Right lobe of liver (tissue), 6 donors: ENCODE results near the gene PIK3R2. TPM values are rescaled to one million over a fixed set of nuclear protein-coding genes. Genes with fewer than 3 reads are reported as not detected.

ENCODE experiments used
- ATAC-seq, 4 donors: fragments of 200-7000 bp; cut with Tn5 transposase; one replicate each; pipeline ENCODE4 v1.9.1; 2020; ENCODE audit warnings: mild to moderate bottlenecking in 4 of 4, moderate library complexity in 4 of 4
- DNase-seq, 3 donors: peaks; one replicate each; pipeline ENCODE4 v3.0.0-alpha.2; 2020
- H3K27ac ChIP-seq, 3 donors: fragments of 200-600 bp; one replicate each; pipeline ENCODE4 v1.8.0; 2022
- H3K27me3 ChIP-seq, 2 donors: fragments of 200-600 bp; one replicate each; pipeline ENCODE4 v1.8.0; 2022
- H3K36me3 ChIP-seq, 4 donors: fragments of 200-600 bp; sonication (generic) in 1 of 4; one replicate each; pipeline versions ENCODE4 v1.5.1 to v1.8.0; 2017 to 2022; ENCODE audit warnings: control low read depth in 1 of 4
- H3K4me1 ChIP-seq, 4 donors: fragments of 200-600 bp; sonication (generic) in 1 of 4; one replicate each; pipeline versions ENCODE4 v1.5.1 to v1.8.0; 2017 to 2022; ENCODE audit warnings: control low read depth in 1 of 4
- H3K4me3 ChIP-seq, 3 donors: fragments of 200-600 bp; one replicate each; pipeline ENCODE4 v1.8.0; 2022
- H3K9me3 ChIP-seq, 4 donors: fragments of 200-600 bp; sonication (generic) in 1 of 4; one replicate each; pipeline versions ENCODE4 v1.5.1 to v1.8.0; 2017 to 2022; ENCODE audit warnings: control low read depth in 1 of 4
- POLR2A ChIP-seq: fragments of 450-650 bp; IDR thresholded peaks from one replicate; pipeline ENCODE4 v1.6.1; 2017; ENCODE audit warnings: antibody characterized with exemption, mild to moderate bottlenecking
- WGBS: methylation state at CpG from one replicate; pipeline ENCODE4 v1.1.6; 2018; ENCODE audit warnings: low coverage, low lambda C conversion rate; ENCODE audit not compliant: insufficient coverage; ENCODE audit errors: missing lambda C conversion rate; 5-methylcytosine and 5-hydroxymethylcytosine counted together
- intact Hi-C, 2 donors: fragments of 100-400 bp; cut with DNase I; formaldehyde crosslinking; loops; one replicate each; pipeline versions ENCODE4 v1.11.2 to v1.14.1; 2022
- total RNA-seq, 6 experiments: library from RNA; depleted of rRNA in 2 of 6; stranded (reverse); fragments of >200 nt in 2 of 6; fragmentation: NEBNext Ultra II Directional in 3 of 6; extraction: Animal tissue kit (Norgen Biotek cat#: 25700) in 3 of 6; gene quantifications; one replicate each; pipeline versions ENCODE4 v1.1.0 to v1.2.4, GENCODE V29; 2016 to 2023
- TF ChIP-seq, protein P1 (sequence below), 4 donors: fragments of 200-600 bp in 3 of 4; fragments of 450-650 bp in 1 of 4; IDR thresholded peaks; one replicate each; pipeline versions ENCODE4 v1.5.1 to v1.8.0; 2016 to 2022; ENCODE audit warnings: antibody characterized with exemption in 4 of 4, mild to moderate bottlenecking in 2 of 4
- donor health status: DM: no; HTN: yes; CAD: no.
- donor health status: DM: no; HTN: no; CAD: no.
- donor health status: DM: no; HTN: no; CAD: no.
- donor health status: DM: no; HTN: yes; CAD: no.
- donor health status: DM: no; HTN: yes; CAD: no.

Gene PIK3R2
- total RNA-seq, 6 experiments from 2014 or later: 11.1 to 21.4 (median 14.6) TPM

- 14% methylated on average over 7 of the region's 14 CpGs for whole genome bisulfite sequencing
- DNase-seq: no peak
- intact Hi-C loops: no loop called here
- no peak for ATAC-seq
- Histone ChIP-seq H3K36me3 (peaks cover 0 to 6% (median 3%) of the 10 kb centered on the region in 4 donors), H3K4me1 (peaks cover 0 to 13% (median 2%) of the 10 kb centered on the region in 4 donors), H3K4me3 (peak overlapping the region; percentile 62 to 74 (median 65)), H3K9me3 (no peaks in the 10 kb centered on the region), H3K27ac (peak overlapping the region in 1 of 3 donors; percentile 37), H3K27me3 (no peaks in the 10 kb centered on the region)
- TF ChIP-seq, protein P1, sequence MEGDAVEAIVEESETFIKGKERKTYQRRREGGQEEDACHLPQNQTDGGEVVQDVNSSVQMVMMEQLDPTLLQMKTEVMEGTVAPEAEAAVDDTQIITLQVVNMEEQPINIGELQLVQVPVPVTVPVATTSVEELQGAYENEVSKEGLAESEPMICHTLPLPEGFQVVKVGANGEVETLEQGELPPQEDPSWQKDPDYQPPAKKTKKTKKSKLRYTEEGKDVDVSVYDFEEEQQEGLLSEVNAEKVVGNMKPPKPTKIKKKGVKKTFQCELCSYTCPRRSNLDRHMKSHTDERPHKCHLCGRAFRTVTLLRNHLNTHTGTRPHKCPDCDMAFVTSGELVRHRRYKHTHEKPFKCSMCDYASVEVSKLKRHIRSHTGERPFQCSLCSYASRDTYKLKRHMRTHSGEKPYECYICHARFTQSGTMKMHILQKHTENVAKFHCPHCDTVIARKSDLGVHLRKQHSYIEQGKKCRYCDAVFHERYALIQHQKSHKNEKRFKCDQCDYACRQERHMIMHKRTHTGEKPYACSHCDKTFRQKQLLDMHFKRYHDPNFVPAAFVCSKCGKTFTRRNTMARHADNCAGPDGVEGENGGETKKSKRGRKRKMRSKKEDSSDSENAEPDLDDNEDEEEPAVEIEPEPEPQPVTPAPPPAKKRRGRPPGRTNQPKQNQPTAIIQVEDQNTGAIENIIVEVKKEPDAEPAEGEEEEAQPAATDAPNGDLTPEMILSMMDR (IDR thresholded peaks at IDR 0.05): no peak
- TF ChIP-seq POLR2A: no peak
Observed at GRCh38 chr19:18118420-18119012, 34.4 kb upstream of the PIK3R2 start.

DNA sequence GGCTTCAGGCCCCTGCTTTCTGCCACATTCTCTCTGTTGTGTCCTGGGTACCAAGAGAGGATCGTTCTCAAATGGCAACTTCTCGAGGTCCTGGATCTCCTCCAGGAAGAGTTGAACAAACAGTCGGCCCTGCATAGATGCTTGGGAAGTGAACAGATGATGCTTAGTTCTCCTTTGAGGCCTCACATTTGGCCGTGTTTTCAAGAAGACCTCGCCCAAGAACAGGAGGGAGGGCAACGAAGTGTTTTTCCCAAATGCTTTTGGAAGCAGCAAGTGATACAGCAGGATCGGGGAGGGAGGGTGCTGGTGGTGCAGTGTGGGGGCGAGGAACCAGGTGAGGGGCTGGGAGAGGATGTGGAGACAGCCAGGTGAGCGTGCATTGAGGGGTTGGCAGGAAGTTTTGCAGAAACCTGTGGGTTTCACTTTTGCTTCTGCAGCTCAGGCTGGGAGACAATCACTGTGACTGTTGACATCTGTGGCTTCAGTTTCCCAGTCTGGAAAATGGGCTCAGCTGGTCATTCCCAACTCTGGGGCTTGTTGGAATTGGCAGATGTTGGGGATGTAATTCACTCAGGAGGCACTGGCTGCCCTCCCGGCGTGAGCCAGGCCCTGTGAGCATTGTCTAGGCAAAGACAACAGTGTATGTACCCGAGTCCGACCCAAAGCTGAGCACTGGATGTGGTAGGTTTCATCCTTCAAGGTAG, 33.8 kb upstream of the PIK3R2 start:
- 37% methylated on average over 9 of the region's 13 CpGs for WGBS
- ATAC-seq (no peak), DNase-seq (no peak)
- Histone ChIP-seq H3K27me3 (no peaks in the 10 kb centered on the region), H3K4me3 (no peak overlapping the region), H3K27ac (no peak overlapping the region), H3K9me3 (no peaks in the 10 kb centered on the region), H3K36me3 (peaks cover 0 to 11% (median 5%) of the 10 kb centered on the region in 4 donors), H3K4me1 (peaks cover 0 to 13% (median 2%) of the 10 kb centered on the region in 4 donors)
- intact Hi-C loops: no loop called here
- TF ChIP-seq POLR2A: no peak
- TF ChIP-seq, protein P1 (IDR thresholded peaks at IDR 0.05): no peak

DNA sequence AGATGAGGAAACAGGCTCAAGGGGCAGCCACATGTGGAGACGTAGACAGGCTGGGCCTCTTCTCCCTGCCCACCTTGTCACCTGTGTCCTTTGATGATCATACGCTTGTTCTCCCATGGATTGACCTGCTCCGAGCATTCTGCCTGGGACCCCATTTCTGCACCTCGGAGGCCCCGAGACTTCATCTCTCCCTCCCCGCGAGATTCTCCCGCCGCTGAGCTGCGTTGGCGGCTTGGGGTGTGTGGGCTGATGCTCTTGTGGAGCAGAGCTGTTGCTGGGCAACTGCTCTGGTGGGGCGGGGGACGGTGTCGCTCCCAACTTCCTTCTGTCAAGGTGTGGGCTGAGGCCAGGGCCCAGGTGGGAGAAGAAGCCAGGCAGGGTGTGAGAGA, 33.3 kb upstream of the PIK3R2 start:
- Histone ChIP-seq H3K27me3 (no peaks in the 10 kb centered on the region), H3K27ac (no peak overlapping the region), H3K9me3 (no peaks in the 10 kb centered on the region), H3K36me3 (peaks cover 0 to 17% (median 7%) of the 10 kb centered on the region in 4 donors), H3K4me3 (no peak overlapping the region), H3K4me1 (peaks cover 0 to 13% (median 2%) of the 10 kb centered on the region in 4 donors)
- no peak for TF ChIP-seq POLR2A
- TF ChIP-seq, protein P1 (IDR thresholded peaks at IDR 0.05): no peak
- 63% methylated on average over 10 of the region's 14 CpGs for WGBS
- DNase-seq (no peak), ATAC-seq (no peak)
- intact Hi-C loops: no loop called here

- intact Hi-C loops: no loop called here
- TF ChIP-seq, protein P1 (IDR thresholded peaks at IDR 0.05): no peak
- TF ChIP-seq POLR2A: no peak
- Histone ChIP-seq H3K27ac (no peak overlapping the region), H3K4me1 (peaks cover 0 to 13% (median 2%) of the 10 kb centered on the region in 4 donors), H3K27me3 (no peaks in the 10 kb centered on the region), H3K9me3 (no peaks in the 10 kb centered on the region), H3K36me3 (peaks cover 0 to 19% (median 8%) of the 10 kb centered on the region in 4 donors), H3K4me3 (no peak overlapping the region)
- ATAC-seq: no peak
- no CpG with 5 or more reads among the region's 1 CpG for WGBS
- DNase-seq: no peak
Observed at GRCh38 chr19:18120127-18120526, 32.8 kb upstream of the PIK3R2 start.
